WTC11 (cell line): Measurements from ENCODE around the gene HELQ. TPM values are rescaled to one million over a fixed set of nuclear protein-coding genes. Genes with fewer than 3 reads are reported as not detected.

Experiments used
- ATAC-seq: fragments of 200-7000 bp; cut with Tn5 transposase; 2 replicates; pipeline ENCODE4 v1.10.0; 2021; ENCODE audit warnings: mild to moderate bottlenecking, moderate library complexity
- CTCF ChIA-PET: fragments of 300-600 bp; sonication (Branson Sonifier 250); formaldehyde crosslinking; loops from one replicate; lab custom pipeline; 2021; ENCODE audit warnings: antibody characterized with exemption; lab: Charles Lee
- POLR2A ChIA-PET: fragments of 350-600 bp; sonication (Branson Sonifier 250); formaldehyde crosslinking; loops from one replicate; lab custom pipeline; 2021; ENCODE audit warnings: antibody characterized with exemption; lab: Charles Lee
- DNase-seq: peaks from one replicate; pipeline ENCODE4 v3.0.0; 2021; ENCODE audit warnings: low spot score
- H3K27ac Mint-ChIP-seq: 2 replicates; pipeline ENCODE4 v1.8.0; 2021; ENCODE audit warnings: mixed read lengths
- H3K27me3 Mint-ChIP-seq: 2 replicates; pipeline ENCODE4 v1.8.0; 2021; ENCODE audit warnings: low read depth, mild to moderate bottlenecking, moderate library complexity, mixed read lengths
- H3K36me3 Mint-ChIP-seq: 2 replicates; pipeline ENCODE4 v1.8.0; 2021; ENCODE audit warnings: mixed read lengths
- H3K4me1 Mint-ChIP-seq: 2 replicates; pipeline ENCODE4 v1.8.0; 2022; ENCODE audit warnings: mixed read lengths
- H3K4me3 Mint-ChIP-seq: 2 replicates; pipeline ENCODE4 v1.8.0; 2021; ENCODE audit warnings: mild to moderate bottlenecking, moderate library complexity, mixed read lengths
- H3K9me3 Mint-ChIP-seq: 2 replicates; pipeline ENCODE4 v1.8.0; 2021; ENCODE audit warnings: mixed read lengths
- RELA ChIP-seq: sonication (generic); formaldehyde crosslinking; IDR thresholded peaks from 2 replicates; pipeline ENCODE4 v1.8.1; 2022; ENCODE audit warnings: missing genetic modification reagents, mild to moderate bottlenecking, borderline replicate concordance
- SOX15 ChIP-seq: fragments of 250-450 bp; sonication (Bioruptor Pico); IDR thresholded peaks from 2 replicates; pipeline ENCODE4 v1.9.0; 2021; ENCODE audit warnings: mild to moderate bottlenecking
- ZNF219 ChIP-seq: sonication (generic); formaldehyde crosslinking; IDR thresholded peaks from 2 replicates; pipeline ENCODE4 v1.8.0; 2023; ENCODE audit warnings: missing genetic modification reagents, mild to moderate bottlenecking, borderline replicate concordance
- total RNA-seq: library from RNA; stranded (reverse); gene quantifications from 3 replicates; pipeline ENCODE4 v1.2.3, GENCODE V29; 2021
- TF ChIP-seq, protein P1 (sequence below): sonication (generic); formaldehyde crosslinking; conservative IDR thresholded peaks from 2 replicates; pipeline ENCODE4 v1.8.1; 2022; ENCODE audit warnings: mild to moderate bottlenecking, missing genetic modification reagents
- TF ChIP-seq, protein P2 (sequence below): sonication (generic); formaldehyde crosslinking; IDR thresholded peaks from 2 replicates; pipeline ENCODE4 v1.8.1; 2022; ENCODE audit warnings: mild to moderate bottlenecking, missing genetic modification reagents, moderate library complexity, borderline replicate concordance
- TF ChIP-seq, protein P3 (sequence below): fragments of 250-450 bp; sonication (Bioruptor Pico); IDR thresholded peaks from 2 replicates; pipeline ENCODE4 v1.9.0; 2021; ENCODE audit warnings: mild to moderate bottlenecking, borderline replicate concordance
- TF ChIP-seq, protein P4 (sequence below): sonication (generic); formaldehyde crosslinking; IDR thresholded peaks from 2 replicates; pipeline ENCODE4 v1.8.0; 2023; ENCODE audit warnings: missing genetic modification reagents, mild to moderate bottlenecking, borderline replicate concordance
- TF ChIP-seq, protein P5 (sequence below): sonication (generic); formaldehyde crosslinking; IDR thresholded peaks from 2 replicates; pipeline ENCODE4 v1.8.1; 2023; ENCODE audit warnings: mild to moderate bottlenecking, missing genetic modification reagents
- TF ChIP-seq, protein P6 (sequence below): sonication (generic); formaldehyde crosslinking; IDR thresholded peaks from 2 replicates; pipeline ENCODE4 v1.8.0; 2022; ENCODE audit warnings: mild to moderate bottlenecking, missing genetic modification reagents
- TF ChIP-seq, protein P7 (sequence below): sonication (generic); formaldehyde crosslinking; IDR thresholded peaks from 2 replicates; pipeline ENCODE4 v1.8.1; 2023; ENCODE audit warnings: mild to moderate bottlenecking, missing genetic modification reagents, borderline replicate concordance

Gene HELQ
- total RNA-seq, 1 experiment from 2014 or later, result 10.1 TPM

DNA sequence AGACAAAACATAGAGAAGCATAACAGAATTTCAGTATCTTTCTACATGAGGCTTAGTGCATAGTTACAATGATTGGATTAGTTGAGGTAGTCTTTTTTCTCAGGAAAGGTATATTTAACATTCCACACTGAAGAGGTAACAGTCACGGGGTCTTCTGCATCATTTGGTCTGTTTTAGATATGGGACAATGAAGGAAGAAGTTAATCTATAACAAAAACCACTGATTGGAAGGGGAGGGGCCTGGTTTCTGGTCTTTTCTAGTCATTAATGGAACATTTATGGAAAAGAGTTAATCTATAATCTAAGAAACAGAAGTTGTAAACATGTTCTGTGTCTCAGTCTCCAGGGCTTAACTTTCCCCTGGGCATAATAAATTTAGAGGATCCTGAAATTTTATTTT, 83.7 kb downstream of the HELQ start:
- Mint-ChIP-seq H3K4me3 (no peak overlapping the region), H3K27ac (no peak overlapping the region), H3K27me3 (peaks cover 4% of the 10 kb centered on the region; the same call in 1 of the 2 replicates), H3K9me3 (peaks cover 16% of the 10 kb centered on the region), H3K4me1 (no peaks in the 10 kb centered on the region), H3K36me3 (peaks cover 3% of the 10 kb centered on the region; the same call in 1 of the 2 replicates)
- no peak for DNase-seq
- no peak for ATAC-seq
- TF ChIP-seq, protein P1, sequence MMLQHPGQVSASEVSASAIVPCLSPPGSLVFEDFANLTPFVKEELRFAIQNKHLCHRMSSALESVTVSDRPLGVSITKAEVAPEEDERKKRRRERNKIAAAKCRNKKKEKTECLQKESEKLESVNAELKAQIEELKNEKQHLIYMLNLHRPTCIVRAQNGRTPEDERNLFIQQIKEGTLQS (CRISPR knock-in tag), result no peak
- TF ChIP-seq ZNF219 (CRISPR knock-in tag), result no peak
- TF ChIP-seq, protein P2, sequence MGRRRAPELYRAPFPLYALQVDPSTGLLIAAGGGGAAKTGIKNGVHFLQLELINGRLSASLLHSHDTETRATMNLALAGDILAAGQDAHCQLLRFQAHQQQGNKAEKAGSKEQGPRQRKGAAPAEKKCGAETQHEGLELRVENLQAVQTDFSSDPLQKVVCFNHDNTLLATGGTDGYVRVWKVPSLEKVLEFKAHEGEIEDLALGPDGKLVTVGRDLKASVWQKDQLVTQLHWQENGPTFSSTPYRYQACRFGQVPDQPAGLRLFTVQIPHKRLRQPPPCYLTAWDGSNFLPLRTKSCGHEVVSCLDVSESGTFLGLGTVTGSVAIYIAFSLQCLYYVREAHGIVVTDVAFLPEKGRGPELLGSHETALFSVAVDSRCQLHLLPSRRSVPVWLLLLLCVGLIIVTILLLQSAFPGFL (CRISPR knock-in tag), result no peak
- TF ChIP-seq, protein P3, sequence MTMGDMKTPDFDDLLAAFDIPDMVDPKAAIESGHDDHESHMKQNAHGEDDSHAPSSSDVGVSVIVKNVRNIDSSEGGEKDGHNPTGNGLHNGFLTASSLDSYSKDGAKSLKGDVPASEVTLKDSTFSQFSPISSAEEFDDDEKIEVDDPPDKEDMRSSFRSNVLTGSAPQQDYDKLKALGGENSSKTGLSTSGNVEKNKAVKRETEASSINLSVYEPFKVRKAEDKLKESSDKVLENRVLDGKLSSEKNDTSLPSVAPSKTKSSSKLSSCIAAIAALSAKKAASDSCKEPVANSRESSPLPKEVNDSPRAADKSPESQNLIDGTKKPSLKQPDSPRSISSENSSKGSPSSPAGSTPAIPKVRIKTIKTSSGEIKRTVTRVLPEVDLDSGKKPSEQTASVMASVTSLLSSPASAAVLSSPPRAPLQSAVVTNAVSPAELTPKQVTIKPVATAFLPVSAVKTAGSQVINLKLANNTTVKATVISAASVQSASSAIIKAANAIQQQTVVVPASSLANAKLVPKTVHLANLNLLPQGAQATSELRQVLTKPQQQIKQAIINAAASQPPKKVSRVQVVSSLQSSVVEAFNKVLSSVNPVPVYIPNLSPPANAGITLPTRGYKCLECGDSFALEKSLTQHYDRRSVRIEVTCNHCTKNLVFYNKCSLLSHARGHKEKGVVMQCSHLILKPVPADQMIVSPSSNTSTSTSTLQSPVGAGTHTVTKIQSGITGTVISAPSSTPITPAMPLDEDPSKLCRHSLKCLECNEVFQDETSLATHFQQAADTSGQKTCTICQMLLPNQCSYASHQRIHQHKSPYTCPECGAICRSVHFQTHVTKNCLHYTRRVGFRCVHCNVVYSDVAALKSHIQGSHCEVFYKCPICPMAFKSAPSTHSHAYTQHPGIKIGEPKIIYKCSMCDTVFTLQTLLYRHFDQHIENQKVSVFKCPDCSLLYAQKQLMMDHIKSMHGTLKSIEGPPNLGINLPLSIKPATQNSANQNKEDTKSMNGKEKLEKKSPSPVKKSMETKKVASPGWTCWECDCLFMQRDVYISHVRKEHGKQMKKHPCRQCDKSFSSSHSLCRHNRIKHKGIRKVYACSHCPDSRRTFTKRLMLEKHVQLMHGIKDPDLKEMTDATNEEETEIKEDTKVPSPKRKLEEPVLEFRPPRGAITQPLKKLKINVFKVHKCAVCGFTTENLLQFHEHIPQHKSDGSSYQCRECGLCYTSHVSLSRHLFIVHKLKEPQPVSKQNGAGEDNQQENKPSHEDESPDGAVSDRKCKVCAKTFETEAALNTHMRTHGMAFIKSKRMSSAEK (CRISPR knock-in tag), result no peak
- TF ChIP-seq, protein P4, sequence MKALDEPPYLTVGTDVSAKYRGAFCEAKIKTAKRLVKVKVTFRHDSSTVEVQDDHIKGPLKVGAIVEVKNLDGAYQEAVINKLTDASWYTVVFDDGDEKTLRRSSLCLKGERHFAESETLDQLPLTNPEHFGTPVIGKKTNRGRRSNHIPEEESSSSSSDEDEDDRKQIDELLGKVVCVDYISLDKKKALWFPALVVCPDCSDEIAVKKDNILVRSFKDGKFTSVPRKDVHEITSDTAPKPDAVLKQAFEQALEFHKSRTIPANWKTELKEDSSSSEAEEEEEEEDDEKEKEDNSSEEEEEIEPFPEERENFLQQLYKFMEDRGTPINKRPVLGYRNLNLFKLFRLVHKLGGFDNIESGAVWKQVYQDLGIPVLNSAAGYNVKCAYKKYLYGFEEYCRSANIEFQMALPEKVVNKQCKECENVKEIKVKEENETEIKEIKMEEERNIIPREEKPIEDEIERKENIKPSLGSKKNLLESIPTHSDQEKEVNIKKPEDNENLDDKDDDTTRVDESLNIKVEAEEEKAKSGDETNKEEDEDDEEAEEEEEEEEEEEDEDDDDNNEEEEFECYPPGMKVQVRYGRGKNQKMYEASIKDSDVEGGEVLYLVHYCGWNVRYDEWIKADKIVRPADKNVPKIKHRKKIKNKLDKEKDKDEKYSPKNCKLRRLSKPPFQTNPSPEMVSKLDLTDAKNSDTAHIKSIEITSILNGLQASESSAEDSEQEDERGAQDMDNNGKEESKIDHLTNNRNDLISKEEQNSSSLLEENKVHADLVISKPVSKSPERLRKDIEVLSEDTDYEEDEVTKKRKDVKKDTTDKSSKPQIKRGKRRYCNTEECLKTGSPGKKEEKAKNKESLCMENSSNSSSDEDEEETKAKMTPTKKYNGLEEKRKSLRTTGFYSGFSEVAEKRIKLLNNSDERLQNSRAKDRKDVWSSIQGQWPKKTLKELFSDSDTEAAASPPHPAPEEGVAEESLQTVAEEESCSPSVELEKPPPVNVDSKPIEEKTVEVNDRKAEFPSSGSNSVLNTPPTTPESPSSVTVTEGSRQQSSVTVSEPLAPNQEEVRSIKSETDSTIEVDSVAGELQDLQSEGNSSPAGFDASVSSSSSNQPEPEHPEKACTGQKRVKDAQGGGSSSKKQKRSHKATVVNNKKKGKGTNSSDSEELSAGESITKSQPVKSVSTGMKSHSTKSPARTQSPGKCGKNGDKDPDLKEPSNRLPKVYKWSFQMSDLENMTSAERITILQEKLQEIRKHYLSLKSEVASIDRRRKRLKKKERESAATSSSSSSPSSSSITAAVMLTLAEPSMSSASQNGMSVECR (CRISPR knock-in tag), result no peak
- TF ChIP-seq, protein P5, sequence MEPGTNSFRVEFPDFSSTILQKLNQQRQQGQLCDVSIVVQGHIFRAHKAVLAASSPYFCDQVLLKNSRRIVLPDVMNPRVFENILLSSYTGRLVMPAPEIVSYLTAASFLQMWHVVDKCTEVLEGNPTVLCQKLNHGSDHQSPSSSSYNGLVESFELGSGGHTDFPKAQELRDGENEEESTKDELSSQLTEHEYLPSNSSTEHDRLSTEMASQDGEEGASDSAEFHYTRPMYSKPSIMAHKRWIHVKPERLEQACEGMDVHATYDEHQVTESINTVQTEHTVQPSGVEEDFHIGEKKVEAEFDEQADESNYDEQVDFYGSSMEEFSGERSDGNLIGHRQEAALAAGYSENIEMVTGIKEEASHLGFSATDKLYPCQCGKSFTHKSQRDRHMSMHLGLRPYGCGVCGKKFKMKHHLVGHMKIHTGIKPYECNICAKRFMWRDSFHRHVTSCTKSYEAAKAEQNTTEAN (CRISPR knock-in tag), result no peak
- no peak for TF ChIP-seq RELA (CRISPR knock-in tag)
- TF ChIP-seq, protein P6, sequence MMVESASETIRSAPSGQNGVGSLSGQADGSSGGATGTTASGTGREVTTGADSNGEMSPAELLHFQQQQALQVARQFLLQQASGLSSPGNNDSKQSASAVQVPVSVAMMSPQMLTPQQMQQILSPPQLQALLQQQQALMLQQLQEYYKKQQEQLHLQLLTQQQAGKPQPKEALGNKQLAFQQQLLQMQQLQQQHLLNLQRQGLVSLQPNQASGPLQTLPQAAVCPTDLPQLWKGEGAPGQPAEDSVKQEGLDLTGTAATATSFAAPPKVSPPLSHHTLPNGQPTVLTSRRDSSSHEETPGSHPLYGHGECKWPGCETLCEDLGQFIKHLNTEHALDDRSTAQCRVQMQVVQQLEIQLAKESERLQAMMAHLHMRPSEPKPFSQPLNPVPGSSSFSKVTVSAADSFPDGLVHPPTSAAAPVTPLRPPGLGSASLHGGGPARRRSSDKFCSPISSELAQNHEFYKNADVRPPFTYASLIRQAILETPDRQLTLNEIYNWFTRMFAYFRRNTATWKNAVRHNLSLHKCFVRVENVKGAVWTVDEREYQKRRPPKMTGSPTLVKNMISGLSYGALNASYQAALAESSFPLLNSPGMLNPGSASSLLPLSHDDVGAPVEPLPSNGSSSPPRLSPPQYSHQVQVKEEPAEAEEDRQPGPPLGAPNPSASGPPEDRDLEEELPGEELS (CRISPR knock-in tag), result no peak
- TF ChIP-seq SOX15 (CRISPR knock-in tag), result no peak
- TF ChIP-seq, protein P7, sequence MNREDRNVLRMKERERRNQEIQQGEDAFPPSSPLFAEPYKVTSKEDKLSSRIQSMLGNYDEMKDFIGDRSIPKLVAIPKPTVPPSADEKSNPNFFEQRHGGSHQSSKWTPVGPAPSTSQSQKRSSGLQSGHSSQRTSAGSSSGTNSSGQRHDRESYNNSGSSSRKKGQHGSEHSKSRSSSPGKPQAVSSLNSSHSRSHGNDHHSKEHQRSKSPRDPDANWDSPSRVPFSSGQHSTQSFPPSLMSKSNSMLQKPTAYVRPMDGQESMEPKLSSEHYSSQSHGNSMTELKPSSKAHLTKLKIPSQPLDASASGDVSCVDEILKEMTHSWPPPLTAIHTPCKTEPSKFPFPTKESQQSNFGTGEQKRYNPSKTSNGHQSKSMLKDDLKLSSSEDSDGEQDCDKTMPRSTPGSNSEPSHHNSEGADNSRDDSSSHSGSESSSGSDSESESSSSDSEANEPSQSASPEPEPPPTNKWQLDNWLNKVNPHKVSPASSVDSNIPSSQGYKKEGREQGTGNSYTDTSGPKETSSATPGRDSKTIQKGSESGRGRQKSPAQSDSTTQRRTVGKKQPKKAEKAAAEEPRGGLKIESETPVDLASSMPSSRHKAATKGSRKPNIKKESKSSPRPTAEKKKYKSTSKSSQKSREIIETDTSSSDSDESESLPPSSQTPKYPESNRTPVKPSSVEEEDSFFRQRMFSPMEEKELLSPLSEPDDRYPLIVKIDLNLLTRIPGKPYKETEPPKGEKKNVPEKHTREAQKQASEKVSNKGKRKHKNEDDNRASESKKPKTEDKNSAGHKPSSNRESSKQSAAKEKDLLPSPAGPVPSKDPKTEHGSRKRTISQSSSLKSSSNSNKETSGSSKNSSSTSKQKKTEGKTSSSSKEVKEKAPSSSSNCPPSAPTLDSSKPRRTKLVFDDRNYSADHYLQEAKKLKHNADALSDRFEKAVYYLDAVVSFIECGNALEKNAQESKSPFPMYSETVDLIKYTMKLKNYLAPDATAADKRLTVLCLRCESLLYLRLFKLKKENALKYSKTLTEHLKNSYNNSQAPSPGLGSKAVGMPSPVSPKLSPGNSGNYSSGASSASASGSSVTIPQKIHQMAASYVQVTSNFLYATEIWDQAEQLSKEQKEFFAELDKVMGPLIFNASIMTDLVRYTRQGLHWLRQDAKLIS (CRISPR knock-in tag), result no peak
- CTCF ChIA-PET, result interaction anchor here (1.3 kb wide), 1 partner anchor 119 kb away, joined by 3 read pairs; no protein-coding TSS in a partner anchor
- POLR2A ChIA-PET, result no interaction called here
